Epidermal melanocyte (primary cell): Measurements from ENCODE around the gene CCR9.
A peak's percentile ranks its signal among the peaks of the same experiment; 100 is the strongest.
"Not testable (repeated sequence)": the region's sequence is repeated elsewhere in the genome, so short reads cannot be mapped to it uniquely, and the experiment has no call there.

Experiments used
- DNase-seq: peaks from one replicate; pipeline ENCODE4 v3.0.0; 2011; ENCODE audit warnings: low spot score; ENCODE audit not compliant: insufficient read length

The CCR9 gene

GRCh38 chr3:45885979-45886705 lies at the start of gene CCR9:
Gene CCR9 (plus strand): TSS chr3:45886543. CDS start chr3:45894934, 8,391 bp downstream.
- DNase-seq = no peak

GRCh38 chr3:45838466-45838865 lies 47.9 kb upstream of the CCR9 start:
- no peak for DNase-seq

- DNase-seq = no peak
These were observed 45.0 kb upstream of the CCR9 start for GRCh38 chr3:45841420-45841756.

- peak; percentile 87 for DNase-seq
These were observed 44.4 kb upstream of the CCR9 start, which contains the start of gene LZTFL1 for GRCh38 chr3:45841757-45842491. Gene LZTFL1 (minus strand): TSS chr3:45842119. CDS start chr3:45841991, 128 bp downstream.

- DNase-seq = no peak
These were observed 43.3 kb upstream of the CCR9 start for GRCh38 chr3:45842851-45843625.

GRCh38 chr3:45844616-45845015 lies 41.7 kb upstream of the CCR9 start:
- no peak for DNase-seq

- no peak for DNase-seq
These were observed 38.0 kb upstream of the CCR9 start for GRCh38 chr3:45848392-45848791.

DNA sequence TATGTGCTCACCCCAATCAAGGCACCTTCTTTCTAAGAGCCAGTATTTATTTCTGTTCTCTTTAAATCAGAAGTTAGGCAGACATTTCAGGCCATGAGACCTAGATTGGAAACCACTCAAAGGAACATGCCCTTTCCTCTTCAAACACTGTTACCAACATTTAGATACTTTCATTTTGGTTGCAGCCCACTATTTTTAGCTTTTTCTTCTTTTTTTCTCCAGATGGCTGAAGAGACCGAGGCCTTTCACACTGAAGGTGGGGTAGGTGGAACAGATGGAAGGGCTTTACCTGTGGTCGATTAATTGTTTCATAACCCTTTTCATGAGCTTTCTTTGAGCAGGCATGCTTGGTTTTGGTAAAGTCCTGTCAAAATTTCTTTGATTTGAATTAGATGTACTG lies 33.5 kb upstream of the CCR9 start:
- no peak for DNase-seq

DNA sequence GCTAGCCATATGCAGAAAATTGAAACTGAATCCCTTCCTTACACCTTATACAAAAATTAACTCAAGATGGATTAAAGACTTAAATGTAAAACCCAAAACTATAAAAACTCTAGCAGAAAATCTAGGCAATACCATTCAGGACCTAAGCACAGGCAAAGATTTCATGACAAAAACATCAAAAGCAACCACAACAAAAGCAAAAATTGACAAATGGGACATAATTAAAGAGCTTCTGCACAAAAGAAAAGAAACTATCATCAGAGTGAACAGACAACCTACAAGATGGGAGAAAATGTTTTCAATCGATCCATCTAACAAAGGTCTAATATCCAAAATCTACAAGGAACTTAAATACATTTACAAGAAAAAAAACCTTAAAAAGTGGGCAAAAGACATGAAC lies 30.0 kb upstream of the CCR9 start:
- DNase-seq = not testable (repeated sequence)

DNA sequence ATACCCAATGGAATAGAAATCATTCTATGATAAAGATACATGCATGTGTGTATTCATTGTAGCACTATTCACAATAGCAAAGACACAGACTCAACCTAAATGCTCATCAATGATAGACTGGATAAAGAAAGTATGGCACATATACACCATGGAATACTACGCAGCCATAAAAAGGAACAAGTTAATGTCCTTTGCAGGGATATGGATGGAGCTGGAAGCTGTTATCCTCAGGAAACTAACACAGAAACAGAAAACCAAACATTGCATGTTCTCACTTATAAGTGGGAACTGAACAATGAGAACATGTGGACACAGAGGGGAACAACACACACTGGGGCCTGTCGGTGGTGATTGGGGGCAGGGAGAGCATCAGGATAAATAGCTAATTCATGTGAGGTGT lies 29.3 kb upstream of the CCR9 start:
- not testable (repeated sequence) for DNase-seq

- DNase-seq = no peak
These were observed 27.4 kb upstream of the CCR9 start for GRCh38 chr3:45858809-45859543.

DNA sequence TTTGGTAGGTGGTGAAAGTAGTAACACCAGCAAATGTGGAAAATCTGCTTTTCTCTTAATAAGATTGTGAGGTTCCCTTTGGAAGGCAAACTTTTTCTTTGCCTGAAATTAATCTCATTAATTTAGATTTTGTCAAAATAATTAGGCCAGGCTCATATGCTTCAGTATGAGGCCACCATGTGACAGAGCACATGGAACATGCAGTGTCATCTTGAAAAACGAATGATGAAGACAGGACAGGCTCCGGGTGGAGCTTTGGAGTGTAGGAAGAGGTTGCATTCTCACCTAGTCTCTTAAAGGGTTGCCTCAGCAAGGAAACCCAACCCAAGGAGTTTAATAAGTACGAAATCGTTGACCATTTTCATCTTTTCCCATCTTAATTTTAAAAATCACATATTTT lies 25.9 kb upstream of the CCR9 start:
- DNase-seq = no peak

DNA sequence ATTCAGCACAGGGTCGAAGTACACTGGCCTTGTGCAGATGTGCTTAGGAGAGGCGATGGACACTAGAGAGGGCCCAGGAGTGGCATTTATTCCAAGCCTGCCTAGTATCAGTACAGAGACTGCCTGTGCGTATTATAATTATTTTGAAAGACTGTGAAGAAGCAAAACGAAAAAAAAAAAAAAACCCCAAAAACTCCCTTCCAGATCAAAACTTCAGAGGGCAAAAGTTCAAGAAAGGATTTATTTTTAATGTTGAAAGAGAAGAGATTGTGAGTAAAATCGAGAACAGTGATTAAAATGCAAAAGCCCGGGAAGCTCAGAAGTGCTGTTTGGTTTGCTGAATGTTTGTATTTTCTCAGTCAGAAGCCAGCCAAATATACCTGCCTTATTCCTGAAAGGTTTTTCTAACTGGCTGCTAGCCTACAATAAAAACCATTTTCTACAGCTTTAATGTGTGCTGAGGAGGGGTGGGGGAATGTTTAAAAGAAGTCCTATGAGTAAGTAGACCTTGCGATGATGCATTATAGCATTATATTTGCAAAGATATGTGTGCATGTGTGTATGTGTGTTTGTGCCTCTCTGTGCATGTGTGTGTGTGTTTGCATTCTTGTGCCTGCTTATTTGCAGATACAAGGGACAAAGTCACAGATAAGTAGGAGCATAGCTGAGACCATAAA lies 25.2 kb upstream of the CCR9 start:
- DNase-seq = no peak

- DNase-seq = no peak
These were observed 21.4 kb upstream of the CCR9 start for GRCh38 chr3:45864760-45865519.

DNA sequence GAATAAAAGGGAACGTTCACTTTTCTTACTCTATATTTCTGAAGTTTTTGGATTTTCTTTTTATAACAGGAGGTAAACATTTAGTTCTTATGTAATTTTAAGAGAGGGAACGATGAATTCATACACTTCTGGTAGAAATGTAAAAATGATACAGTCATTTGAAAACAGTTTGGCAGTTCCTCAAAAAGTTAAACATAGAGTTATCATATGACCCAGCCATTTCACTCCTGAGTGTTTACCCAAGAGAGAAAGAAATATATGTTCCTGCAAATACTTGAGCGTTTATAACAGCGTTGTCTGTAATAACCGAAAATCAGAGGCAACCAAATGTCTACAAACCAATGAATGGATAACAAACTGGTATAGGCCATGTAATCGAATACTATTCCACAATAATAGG lies 20.8 kb upstream of the CCR9 start:
- no peak for DNase-seq

DNA sequence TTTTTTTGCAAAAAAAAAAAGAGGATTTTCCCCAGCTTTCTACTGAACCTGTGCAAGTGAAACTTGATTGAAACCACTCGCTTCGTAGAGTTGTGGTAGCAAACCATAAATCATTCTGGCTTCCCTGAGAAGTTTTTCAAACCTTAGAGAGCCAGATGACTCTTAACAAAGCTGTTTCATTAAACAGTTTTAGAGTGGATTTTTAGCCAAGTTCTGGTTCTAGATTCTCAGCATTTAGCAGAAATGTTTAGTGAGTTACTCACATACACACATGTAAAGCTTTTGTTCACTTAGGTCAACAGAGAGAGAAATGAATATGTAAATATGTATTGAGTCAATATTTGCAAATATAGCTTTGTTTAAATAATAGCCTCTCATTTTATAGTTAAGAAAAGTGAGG lies 18.1 kb upstream of the CCR9 start:
- DNase-seq = no peak

DNA sequence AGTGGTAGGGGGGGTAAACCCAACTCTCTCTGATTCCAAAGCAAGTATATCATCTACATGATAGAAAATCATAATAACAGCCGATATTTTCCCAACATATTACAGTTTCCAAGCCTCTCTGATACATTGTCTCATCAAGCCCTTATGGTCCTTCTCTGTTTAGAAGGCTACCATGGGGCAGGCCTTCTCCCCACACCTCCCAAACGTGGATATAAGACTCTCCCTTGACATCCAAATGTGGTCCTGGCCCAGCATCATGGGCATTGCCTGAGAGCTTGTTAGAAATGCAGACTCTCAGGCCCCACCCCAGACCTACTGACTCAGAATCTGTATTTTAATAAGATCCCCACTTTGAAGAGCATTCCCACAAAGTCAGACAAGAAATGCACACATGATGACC lies 17.7 kb upstream of the CCR9 start:
- DNase-seq = no peak

DNA sequence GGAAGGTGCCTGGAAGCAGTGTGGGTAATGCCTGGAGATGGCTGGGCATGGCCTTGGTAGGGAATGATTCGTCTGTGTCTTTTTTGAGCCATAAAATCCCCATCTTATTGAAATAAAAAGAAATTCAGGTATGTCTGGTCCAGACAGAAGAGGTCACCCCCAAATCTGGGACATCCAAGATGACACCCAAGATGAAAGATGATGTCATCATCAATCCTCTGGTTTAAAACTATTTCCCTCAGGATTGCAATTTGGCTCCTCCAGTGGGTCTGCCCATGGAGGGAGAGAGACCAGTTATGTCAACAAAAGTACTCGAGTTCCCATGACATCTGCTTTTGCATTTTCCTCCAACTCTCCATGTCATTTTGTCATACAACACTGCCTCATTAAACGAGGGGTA lies 16.7 kb upstream of the CCR9 start:
- no peak for DNase-seq

DNA sequence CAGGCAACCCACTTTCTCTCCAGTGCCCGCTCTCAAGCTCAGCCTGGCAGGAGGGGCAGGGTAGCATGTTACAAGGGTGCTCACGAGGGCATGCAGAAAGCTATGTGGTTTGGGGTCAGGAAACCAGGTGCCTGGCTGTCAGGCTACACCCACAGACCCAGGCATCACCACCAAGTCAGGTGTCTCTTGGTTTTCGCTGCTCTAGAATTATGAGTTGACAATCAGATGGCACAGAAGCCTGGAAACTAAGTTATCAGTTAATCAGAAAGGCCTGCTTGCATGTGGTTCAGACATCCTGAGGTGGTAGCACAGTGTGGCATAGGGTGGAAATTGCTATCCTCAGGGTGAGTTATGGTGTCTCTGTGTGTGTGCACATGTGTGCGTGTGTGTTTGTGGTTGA lies 16.2 kb upstream of the CCR9 start:
- no peak for DNase-seq

- no peak for DNase-seq
These were observed 14.6 kb upstream of the CCR9 start for GRCh38 chr3:45871780-45872179.
